ENCODE results near the gene TMEM208.

Gene TMEM208

GRCh38 chr16:67202956-67203493 lies 23.9 kb upstream of the TMEM208 start:
- FAIRE-seq (no peak), DNase-seq (ENCODE audit: insufficient read length, low spot score) (no peak)
- TF ChIP-seq, protein P1, sequence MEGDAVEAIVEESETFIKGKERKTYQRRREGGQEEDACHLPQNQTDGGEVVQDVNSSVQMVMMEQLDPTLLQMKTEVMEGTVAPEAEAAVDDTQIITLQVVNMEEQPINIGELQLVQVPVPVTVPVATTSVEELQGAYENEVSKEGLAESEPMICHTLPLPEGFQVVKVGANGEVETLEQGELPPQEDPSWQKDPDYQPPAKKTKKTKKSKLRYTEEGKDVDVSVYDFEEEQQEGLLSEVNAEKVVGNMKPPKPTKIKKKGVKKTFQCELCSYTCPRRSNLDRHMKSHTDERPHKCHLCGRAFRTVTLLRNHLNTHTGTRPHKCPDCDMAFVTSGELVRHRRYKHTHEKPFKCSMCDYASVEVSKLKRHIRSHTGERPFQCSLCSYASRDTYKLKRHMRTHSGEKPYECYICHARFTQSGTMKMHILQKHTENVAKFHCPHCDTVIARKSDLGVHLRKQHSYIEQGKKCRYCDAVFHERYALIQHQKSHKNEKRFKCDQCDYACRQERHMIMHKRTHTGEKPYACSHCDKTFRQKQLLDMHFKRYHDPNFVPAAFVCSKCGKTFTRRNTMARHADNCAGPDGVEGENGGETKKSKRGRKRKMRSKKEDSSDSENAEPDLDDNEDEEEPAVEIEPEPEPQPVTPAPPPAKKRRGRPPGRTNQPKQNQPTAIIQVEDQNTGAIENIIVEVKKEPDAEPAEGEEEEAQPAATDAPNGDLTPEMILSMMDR (IDR thresholded peaks at IDR 0.05; ENCODE audit: insufficient read depth, missing control alignments) = no peak

GRCh38 chr16:67204076-67204475 lies 22.9 kb upstream of the TMEM208 start:
- DNase-seq (ENCODE audit: insufficient read length, low spot score) (no peak), FAIRE-seq (no peak)
- TF ChIP-seq, protein P1 (IDR thresholded peaks at IDR 0.05; ENCODE audit: insufficient read depth, missing control alignments) = no peak

- DNase-seq (ENCODE audit: insufficient read length, low spot score) = no peak
- FAIRE-seq = no peak
- TF ChIP-seq, protein P1 (IDR thresholded peaks at IDR 0.05; ENCODE audit: insufficient read depth, missing control alignments) = no peak
Measured at GRCh38 chr16:67206129-67206837, 20.6 kb upstream of the TMEM208 start.

GRCh38 chr16:67206838-67207248 lies 20.1 kb upstream of the TMEM208 start:
- no peak for DNase-seq (ENCODE audit: insufficient read length, low spot score)
- FAIRE-seq = no peak

GRCh38 chr16:67207249-67208091 lies 19.5 kb upstream of the TMEM208 start:
- TF ChIP-seq, protein P1 (IDR thresholded peaks at IDR 0.05; ENCODE audit: insufficient read depth, missing control alignments) = no peak
- FAIRE-seq (no peak), DNase-seq (ENCODE audit: insufficient read length, low spot score) (no peak)

More at GRCh38 chr16:67206838-67207248, 20.1 kb upstream of the TMEM208 start:
- TF ChIP-seq, protein P1 (IDR thresholded peaks at IDR 0.05; ENCODE audit: insufficient read depth, missing control alignments) = no peak

GRCh38 chr16:67208154-67208896 lies 18.6 kb upstream of the TMEM208 start:
- DNase-seq (ENCODE audit: insufficient read length, low spot score) = no peak
- no peak for FAIRE-seq
- TF ChIP-seq, protein P1 (IDR thresholded peaks at IDR 0.05; ENCODE audit: insufficient read depth, missing control alignments) = no peak

Measured in D721Med (cell line).